Breast epithelium (tissue), 3 donors: ENCODE measurements around the gene FBXL3.

Experiments
- POLR2A ChIP-seq: fragments of 450-650 bp; IDR thresholded peaks from one replicate; pipeline ENCODE4 v1.6.1; 2016; ENCODE audit warnings: antibody characterized with exemption, mild to moderate bottlenecking, moderate library complexity
- POLR2AphosphoS5 ChIP-seq, 3 donors: sonication (generic); formaldehyde crosslinking; IDR thresholded peaks; one replicate each; pipeline ENCODE4 v1.6.1; 2017; ENCODE audit warnings: antibody characterized with exemption in 3 of 3
- TF ChIP-seq, protein P1 (sequence below), 3 donors: fragments of 450-650 bp; IDR thresholded peaks; one replicate each; pipeline ENCODE4 v1.5.1; 2016 to 2017; ENCODE audit warnings: antibody characterized with exemption in 3 of 3, mild to moderate bottlenecking in 3 of 3, moderate library complexity in 3 of 3

DNA sequence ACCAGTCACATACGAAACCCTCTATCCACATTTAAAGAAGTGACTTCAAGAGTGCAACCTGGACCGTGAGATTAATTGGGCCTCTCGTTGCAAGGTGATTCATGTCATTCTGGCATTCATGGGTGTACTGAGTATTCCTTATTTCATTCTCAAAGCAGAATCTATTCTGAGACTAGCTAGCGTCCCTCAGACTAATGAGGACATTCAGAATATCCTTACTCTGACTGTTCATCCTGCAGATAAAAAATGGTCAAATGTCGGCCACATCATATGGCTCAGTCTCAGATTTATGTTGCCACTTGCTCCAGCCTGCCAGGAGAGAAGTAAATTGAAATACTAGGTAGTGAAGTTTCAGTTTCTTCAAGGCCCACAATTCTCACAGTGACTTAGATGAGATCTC lies 71.3 kb downstream of the FBXL3 start:
- TF ChIP-seq, protein P1, sequence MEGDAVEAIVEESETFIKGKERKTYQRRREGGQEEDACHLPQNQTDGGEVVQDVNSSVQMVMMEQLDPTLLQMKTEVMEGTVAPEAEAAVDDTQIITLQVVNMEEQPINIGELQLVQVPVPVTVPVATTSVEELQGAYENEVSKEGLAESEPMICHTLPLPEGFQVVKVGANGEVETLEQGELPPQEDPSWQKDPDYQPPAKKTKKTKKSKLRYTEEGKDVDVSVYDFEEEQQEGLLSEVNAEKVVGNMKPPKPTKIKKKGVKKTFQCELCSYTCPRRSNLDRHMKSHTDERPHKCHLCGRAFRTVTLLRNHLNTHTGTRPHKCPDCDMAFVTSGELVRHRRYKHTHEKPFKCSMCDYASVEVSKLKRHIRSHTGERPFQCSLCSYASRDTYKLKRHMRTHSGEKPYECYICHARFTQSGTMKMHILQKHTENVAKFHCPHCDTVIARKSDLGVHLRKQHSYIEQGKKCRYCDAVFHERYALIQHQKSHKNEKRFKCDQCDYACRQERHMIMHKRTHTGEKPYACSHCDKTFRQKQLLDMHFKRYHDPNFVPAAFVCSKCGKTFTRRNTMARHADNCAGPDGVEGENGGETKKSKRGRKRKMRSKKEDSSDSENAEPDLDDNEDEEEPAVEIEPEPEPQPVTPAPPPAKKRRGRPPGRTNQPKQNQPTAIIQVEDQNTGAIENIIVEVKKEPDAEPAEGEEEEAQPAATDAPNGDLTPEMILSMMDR (IDR thresholded peaks at IDR 0.05) = no peak
- TF ChIP-seq POLR2A = no peak
- no peak for TF ChIP-seq POLR2AphosphoS5 (IDR thresholded peaks at IDR 0.05)
